ENCODE measurements around the gene EHD4.

Gene EHD4

DNA sequence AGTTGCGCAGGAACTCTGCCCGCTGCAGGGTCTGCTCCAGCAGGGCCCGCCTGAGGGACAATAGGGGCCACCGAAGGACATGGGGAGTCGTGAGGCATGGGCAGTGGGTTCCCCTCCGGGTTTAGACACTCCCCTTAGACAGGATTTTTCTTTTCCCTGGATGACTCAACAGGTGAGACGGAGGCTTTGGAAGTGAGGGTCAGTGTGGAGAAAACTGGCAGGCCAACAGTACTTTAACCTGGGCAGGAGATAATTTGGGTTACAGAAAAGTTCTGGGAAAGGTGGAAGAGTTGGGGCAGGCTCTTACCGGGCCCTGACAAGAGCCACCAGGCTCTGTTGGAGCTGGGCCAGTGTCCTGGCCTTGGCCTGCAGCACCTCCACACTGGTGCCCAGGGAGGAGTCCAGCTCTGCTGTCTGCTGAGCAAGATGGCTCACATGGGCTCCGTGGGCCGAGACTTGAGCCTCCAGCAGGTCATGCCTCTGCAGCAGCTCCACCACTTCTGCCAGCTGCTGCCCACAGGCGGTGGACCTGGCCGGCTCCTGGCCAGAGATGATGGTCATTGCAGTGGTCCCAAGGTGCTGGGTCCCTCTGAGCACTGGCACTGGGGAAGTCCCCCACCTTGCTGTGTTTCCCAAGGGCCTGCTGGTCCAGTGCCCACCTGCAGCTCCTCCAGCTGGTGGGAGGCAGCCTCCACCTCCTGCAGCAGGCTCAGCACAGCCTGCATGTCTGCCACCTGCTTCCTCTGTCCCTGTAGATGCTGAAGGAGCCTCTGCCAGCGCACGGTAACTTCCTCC lies 89.5 kb downstream of the EHD4 start:
- TF ChIP-seq, protein P1, sequence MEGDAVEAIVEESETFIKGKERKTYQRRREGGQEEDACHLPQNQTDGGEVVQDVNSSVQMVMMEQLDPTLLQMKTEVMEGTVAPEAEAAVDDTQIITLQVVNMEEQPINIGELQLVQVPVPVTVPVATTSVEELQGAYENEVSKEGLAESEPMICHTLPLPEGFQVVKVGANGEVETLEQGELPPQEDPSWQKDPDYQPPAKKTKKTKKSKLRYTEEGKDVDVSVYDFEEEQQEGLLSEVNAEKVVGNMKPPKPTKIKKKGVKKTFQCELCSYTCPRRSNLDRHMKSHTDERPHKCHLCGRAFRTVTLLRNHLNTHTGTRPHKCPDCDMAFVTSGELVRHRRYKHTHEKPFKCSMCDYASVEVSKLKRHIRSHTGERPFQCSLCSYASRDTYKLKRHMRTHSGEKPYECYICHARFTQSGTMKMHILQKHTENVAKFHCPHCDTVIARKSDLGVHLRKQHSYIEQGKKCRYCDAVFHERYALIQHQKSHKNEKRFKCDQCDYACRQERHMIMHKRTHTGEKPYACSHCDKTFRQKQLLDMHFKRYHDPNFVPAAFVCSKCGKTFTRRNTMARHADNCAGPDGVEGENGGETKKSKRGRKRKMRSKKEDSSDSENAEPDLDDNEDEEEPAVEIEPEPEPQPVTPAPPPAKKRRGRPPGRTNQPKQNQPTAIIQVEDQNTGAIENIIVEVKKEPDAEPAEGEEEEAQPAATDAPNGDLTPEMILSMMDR (conservative IDR thresholded peaks at IDR 0.05; ENCODE audit: low read depth, low read length): no peak
- DNase-seq (ENCODE audit: low read depth): no peak
- no peak overlapping the region for H3K4me3 ChIP-seq (ENCODE audit: low read length)

DNA sequence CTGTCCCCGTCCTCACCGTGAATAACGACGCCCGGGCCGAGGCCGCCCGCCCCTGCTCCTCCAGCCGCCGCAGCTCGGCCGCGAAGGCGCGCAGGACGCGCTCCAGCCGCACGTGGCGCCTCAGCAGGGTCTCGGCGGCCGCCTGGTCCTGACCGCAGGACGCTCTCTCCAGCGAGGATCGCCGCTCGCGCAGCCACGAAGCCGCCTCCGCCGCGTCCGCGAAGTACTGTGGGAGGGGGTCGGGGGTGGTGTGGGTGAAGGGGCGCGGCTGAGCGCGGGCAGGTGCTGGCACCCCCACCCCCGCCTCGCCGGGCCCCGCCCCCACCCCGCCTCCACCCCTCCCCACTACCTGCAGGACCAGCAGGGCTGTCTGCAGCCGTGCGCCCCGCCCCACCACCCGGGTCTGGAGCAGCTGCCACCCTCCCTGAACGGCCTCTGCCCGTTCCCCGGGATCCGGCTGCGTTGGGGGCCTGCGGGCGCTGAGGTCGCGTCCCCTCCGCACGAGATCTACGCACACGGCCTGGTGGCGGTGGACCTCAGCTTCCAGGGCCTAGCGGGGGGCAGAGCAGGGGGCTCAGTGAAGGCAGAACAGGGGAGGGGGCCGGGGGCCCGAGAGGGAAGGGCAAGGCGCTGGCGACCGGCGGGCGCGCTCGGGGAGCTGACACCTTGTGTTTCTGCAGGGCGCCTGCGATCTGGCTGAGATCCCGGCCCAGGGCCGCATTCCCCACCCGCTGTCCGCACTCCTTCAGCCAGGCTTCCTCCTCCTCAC lies 90.3 kb downstream of the EHD4 start:
- TF ChIP-seq, protein P1 (conservative IDR thresholded peaks at IDR 0.05; ENCODE audit: low read depth, low read length): no peak
- no peak for DNase-seq (ENCODE audit: low read depth)
- H3K4me3 ChIP-seq (ENCODE audit: low read length): peak overlapping the region; percentile 31

DNA sequence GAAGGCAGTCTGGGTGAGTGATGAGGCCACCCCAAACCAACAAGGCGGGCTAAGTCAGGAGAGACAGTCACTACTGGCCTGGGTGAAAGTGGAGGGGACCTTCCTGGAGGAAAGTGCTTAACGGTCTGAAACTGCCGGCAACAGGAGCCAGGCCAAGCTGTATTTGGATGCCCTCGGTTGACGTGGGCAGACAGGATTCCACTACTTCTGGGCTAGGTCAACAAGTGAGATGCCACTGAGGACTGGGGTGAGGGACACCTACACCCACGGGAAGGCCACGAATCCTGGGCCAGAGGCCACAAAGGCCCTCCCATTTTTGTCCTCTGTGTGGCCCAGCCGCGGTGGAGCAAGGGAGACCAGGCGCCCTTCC lies 90.8 kb downstream of the EHD4 start:
- H3K4me3 ChIP-seq (ENCODE audit: low read length): no peak overlapping the region
- TF ChIP-seq, protein P1 (conservative IDR thresholded peaks at IDR 0.05; ENCODE audit: low read depth, low read length): no peak
- DNase-seq (ENCODE audit: low read depth): no peak

DNA sequence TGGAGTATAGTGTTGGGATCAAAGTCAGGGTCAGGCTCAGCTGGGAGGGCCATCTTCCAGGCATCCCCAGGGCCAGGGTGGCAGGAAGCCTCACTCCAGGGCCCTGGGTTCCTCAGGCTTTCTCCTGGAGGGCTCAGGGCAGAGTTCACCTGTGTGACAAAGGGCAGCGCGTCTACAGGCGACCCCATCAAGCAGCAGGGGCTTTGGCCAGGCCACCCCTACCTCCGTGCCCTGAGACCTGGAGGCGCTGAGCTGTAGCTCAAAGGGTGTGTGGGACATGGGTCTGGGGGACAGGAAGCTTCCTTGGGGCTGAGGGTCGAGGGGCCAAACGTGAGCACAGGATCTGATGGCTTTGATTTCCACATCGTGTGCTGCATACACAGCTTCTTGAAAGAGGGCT lies 91.3 kb downstream of the EHD4 start:
- no peak for DNase-seq (ENCODE audit: low read depth)
- no peak overlapping the region for H3K4me3 ChIP-seq (ENCODE audit: low read length)
- TF ChIP-seq, protein P1 (conservative IDR thresholded peaks at IDR 0.05; ENCODE audit: low read depth, low read length): no peak

DNA sequence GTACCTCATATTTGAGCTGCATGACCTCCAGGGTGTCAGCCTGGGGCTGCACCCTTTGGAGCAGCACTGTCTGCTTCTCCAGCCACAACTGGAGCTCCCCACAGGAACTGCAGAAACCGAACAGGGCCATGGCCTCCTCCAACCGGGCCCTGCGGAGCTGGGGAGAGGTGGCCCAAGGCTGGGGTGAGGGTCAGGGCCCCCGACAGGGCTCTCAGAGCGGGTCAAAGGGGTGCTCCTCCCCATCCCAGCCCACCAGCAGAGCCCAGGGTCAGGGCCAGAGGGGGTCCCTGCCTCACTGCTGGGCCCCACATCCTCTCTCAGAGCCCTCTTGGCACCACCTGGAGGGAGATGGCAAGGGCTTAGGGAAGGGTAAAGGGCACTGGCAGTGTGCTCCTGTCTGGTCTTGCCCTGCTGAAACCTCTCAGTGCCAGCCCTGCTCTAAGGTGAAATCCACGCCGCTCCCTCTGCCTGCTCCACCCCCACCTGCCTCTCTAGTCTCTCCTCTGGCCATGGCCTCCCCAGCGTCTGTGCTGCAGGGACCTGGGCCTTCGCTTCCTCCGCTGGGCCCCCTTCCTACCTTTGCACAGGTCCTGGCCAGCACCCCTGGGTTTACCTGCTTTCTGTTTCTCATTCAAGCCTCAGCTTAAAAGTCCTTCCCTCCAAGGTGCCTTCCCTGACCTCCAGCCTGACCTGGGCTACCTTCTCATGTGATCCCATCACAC lies 92.0 kb downstream of the EHD4 start:
- TF ChIP-seq, protein P1 (conservative IDR thresholded peaks at IDR 0.05; ENCODE audit: low read depth, low read length): no peak
- no peak overlapping the region for H3K4me3 ChIP-seq (ENCODE audit: low read length)

DNA sequence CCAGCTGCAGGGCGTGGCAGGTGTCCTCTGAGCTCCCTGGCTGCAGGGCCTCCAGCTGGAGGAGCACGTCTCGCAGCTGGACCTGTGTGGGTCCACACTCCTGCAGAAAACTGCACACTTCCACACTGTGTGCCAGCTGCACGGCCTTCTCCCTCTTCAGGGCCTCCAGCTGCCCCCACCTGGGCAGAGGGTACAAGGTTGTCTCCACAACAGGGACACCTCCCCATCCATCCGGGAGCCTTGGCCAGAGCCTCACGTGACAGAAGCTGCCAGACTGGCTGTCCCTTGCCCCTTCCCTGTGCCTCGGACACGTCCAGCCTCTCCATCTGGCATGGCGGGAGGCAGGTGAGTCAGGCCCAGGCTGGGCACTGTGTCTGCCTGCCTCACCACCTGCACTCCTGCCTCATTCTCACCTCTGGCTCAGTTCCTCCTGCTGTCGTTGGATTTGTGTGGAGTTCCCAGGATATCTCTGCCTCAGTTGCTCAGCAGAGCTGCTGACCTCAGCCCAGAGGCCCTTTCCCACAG lies 93.0 kb downstream of the EHD4 start:
- H3K4me3 ChIP-seq (ENCODE audit: low read length): no peak overlapping the region
- TF ChIP-seq, protein P1 (conservative IDR thresholded peaks at IDR 0.05; ENCODE audit: low read depth, low read length): no peak
- DNase-seq (ENCODE audit: low read depth): no peak

More for the DNA sequence above, 92.0 kb downstream of the EHD4 start:
- no peak for DNase-seq (ENCODE audit: low read depth)
